H1 (cell line): ENCODE data around the gene OGG1. TPM values are rescaled to one million over a fixed set of nuclear protein-coding genes. Genes with fewer than 3 reads are reported as not detected.

ENCODE experiments used
- CHD7 ChIP-seq: fragments of 300-600 bp; sonication (generic); IDR thresholded peaks from 2 replicates; pipeline ENCODE4 v1.7.1; 2012; ENCODE audit warnings: low read length, moderate library complexity, mild to moderate bottlenecking, inconsistent platforms; ENCODE audit not compliant: insufficient replicate concordance
- FOSL1 ChIP-seq: IDR thresholded peaks from 2 replicates; pipeline ENCODE4 v1.6.1; 2011; ENCODE audit warnings: mild to moderate bottlenecking, low read depth, low read length, moderate library complexity; ENCODE audit not compliant: insufficient read depth
- polyA plus RNA-seq, 7 experiments: library from polyadenylated mRNA; depleted of rRNA in 3 of 7; stranded (reverse) in 5 of 7; unstranded in 2 of 7; fragments of >200 nt in 5 of 7; fragments of 200-250 nt in 2 of 7; gene quantifications; 1 replicate in 5 of 7; 2 replicates in 1 of 7; 4 replicates in 1 of 7; pipeline versions ENCODE4 v1.2.1 to v1.2.3, GENCODE V29; 2011 to 2013; ENCODE audit warnings: missing spikeins in 2 of 7, mixed read lengths in 2 of 7
- total RNA-seq: library from RNA; stranded (reverse); fragmentation: NEBNext Ultra II Directional; extraction: Animal tissue kit (Norgen Biotek cat#: 25700); gene quantifications from 2 replicates; pipeline ENCODE4 v1.2.1, GENCODE V29; 2021
- TF ChIP-seq, protein P1 (sequence below): IDR thresholded peaks from 2 replicates; pipeline ENCODE4 v1.6.1; 2012; ENCODE audit warnings: inconsistent platforms

Gene OGG1
- total and polyA plus RNA-seq, 2 of the 8 experiments (the other 6 are each of a cell fraction or from before 2014, with no cell fraction given): 29.6 to 46.8 TPM

DNA sequence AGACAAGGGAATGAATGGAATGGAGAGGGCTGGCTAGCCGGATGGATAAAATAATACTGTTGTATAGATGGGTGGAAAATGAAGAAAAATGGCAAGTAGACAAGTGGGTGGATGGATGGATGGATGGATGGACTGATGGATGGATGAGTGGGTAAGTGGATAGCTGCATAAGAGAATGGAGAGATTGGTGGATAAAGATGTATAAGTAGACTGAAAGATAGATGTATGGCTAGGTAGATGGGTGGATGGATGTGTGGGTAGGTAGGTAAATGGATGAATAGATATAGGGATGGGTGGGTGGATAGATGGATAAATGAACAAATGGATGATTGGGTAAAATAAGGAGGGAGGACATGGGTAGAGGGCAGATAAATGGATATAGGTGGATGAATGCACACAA, 32.2 kb upstream of the OGG1 start (continued):
- TF ChIP-seq CHD7 (no peak), FOSL1 (no peak)
- TF ChIP-seq, protein P1, sequence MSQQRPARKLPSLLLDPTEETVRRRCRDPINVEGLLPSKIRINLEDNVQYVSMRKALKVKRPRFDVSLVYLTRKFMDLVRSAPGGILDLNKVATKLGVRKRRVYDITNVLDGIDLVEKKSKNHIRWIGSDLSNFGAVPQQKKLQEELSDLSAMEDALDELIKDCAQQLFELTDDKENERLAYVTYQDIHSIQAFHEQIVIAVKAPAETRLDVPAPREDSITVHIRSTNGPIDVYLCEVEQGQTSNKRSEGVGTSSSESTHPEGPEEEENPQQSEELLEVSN: no peak
